ENCODE data around the gene HSPA12A. TPM values are rescaled to one million over a fixed set of nuclear protein-coding genes. Genes with fewer than 3 reads are reported as not detected.
"Not testable (repeated sequence)": the region's sequence is repeated elsewhere in the genome, so short reads cannot be mapped to it uniquely, and the experiment has no call there.

Gene HSPA12A
- total and polyA plus RNA-seq, 7 donors, result 1.4 to 17.4 (median 12.3) TPM

DNA sequence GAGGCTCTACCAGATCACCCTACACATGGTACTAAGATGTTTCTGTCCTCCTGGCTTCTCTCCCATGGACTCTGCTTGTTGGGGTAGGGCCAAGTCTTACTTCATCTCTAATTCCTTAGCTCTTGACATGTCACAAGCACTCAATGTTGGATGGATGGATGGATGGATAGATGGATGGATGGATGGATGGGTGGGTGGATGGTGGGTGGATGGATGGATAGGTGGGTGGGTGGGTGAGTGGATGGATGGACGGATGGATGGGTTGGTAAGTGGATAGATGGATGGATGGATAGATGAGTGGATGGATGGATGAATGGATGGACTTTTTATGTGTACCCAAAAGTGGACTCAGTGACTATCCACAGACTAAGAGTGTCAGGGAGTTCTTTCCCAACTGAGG is 28.5 kb downstream of the HSPA12A start:
- no peaks in the 10 kb centered on the region for H3K36me3 ChIP-seq
- no peaks in the 10 kb centered on the region for H3K27me3 ChIP-seq
- TF ChIP-seq, protein P1, sequence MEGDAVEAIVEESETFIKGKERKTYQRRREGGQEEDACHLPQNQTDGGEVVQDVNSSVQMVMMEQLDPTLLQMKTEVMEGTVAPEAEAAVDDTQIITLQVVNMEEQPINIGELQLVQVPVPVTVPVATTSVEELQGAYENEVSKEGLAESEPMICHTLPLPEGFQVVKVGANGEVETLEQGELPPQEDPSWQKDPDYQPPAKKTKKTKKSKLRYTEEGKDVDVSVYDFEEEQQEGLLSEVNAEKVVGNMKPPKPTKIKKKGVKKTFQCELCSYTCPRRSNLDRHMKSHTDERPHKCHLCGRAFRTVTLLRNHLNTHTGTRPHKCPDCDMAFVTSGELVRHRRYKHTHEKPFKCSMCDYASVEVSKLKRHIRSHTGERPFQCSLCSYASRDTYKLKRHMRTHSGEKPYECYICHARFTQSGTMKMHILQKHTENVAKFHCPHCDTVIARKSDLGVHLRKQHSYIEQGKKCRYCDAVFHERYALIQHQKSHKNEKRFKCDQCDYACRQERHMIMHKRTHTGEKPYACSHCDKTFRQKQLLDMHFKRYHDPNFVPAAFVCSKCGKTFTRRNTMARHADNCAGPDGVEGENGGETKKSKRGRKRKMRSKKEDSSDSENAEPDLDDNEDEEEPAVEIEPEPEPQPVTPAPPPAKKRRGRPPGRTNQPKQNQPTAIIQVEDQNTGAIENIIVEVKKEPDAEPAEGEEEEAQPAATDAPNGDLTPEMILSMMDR (IDR thresholded peaks at IDR 0.05), result no peak
- TF ChIP-seq POLR2AphosphoS5 (IDR thresholded peaks at IDR 0.05) (no peak), EP300 (IDR thresholded peaks at IDR 0.05) (no peak), POLR2A (IDR thresholded peaks at IDR 0.05) (no peak)
- no peak overlapping the region for H3K4me3 ChIP-seq
- H3K9me3 ChIP-seq, result no peaks in the 10 kb centered on the region
- peaks cover 0 to 27% (median 16%) of the 10 kb centered on the region in 4 donors for H3K4me1 ChIP-seq
- no peak overlapping the region for H3K27ac ChIP-seq
- DNase-seq, result no peak
- WGBS, 2 donors, result 35 to 80% methylated on average over 1 of the region's 1 CpG
- intact Hi-C loops (cut with DNase I), result no loop called here

DNA sequence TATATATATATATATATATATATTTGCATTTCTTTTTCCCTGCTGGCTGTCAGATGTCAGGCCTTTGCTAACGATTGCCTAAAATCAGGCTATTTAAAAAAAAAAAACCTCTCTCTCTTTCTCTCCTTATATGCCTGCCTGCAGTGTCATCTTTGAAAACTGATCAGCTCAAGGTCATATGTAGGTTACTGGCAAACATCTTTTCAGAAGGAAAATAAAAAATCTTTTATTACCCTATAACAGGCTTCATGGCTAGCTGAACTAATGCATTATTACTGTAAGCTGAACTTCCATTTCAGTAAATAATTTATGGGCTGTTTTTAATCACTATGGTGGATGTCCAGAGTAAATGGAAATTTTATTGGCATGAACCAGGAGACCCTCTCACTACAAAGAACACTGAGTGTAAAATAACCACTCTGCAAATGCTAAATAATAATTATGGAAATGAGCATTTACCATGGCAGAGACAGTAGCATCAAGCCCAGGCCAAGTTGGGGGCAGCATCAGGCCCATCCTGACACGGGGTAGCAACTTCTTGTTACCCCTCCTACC is 29.3 kb downstream of the HSPA12A start:
- Histone ChIP-seq H3K4me3 (no peak overlapping the region), H3K4me1 (peaks cover 0 to 33% (median 18%) of the 10 kb centered on the region in 4 donors), H3K27ac (no peak overlapping the region), H3K9me3 (no peaks in the 10 kb centered on the region), H3K36me3 (no peaks in the 10 kb centered on the region), H3K27me3 (no peaks in the 10 kb centered on the region)
- 87 to 89% methylated on average over 2 of the region's 2 CpGs for WGBS, 2 donors
- intact Hi-C loops (cut with DNase I), result no loop called here
- TF ChIP-seq POLR2A (IDR thresholded peaks at IDR 0.05) (no peak), EP300 (IDR thresholded peaks at IDR 0.05) (no peak), POLR2AphosphoS5 (IDR thresholded peaks at IDR 0.05) (no peak)
- TF ChIP-seq, protein P1 (IDR thresholded peaks at IDR 0.05), result no peak
- DNase-seq, result no peak

DNA sequence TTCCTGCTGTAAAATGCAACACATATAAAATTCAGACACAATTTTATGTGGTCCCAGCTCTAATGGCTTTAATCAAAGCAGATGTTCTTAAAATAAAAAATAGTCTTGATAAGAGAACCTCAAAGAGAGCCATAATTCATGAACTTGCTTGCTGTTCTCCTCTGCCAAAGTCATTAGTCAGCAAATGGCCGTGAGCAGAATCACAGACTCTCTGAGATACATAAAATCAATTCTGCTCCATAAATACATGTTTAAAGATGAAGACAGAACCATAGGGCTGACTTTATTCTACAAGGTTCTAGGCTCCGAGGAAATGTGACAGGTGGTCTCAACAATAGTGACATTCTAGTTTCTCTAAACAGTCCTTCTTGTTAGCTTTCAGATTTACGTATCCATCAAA is 29.8 kb downstream of the HSPA12A start:
- H3K36me3 ChIP-seq, result no peaks in the 10 kb centered on the region
- no peaks in the 10 kb centered on the region for H3K27me3 ChIP-seq
- TF ChIP-seq POLR2AphosphoS5 (IDR thresholded peaks at IDR 0.05), result no peak
- TF ChIP-seq EP300 (IDR thresholded peaks at IDR 0.05), result no peak
- TF ChIP-seq, protein P1 (IDR thresholded peaks at IDR 0.05), result no peak
- TF ChIP-seq POLR2A (IDR thresholded peaks at IDR 0.05), result no peak
- H3K4me1 ChIP-seq, result peaks cover 0 to 33% (median 19%) of the 10 kb centered on the region in 4 donors
- DNase-seq, result peak; percentile 1
- H3K27ac ChIP-seq, result no peak overlapping the region
- intact Hi-C loops (cut with DNase I), result no loop called here
- no peak overlapping the region for H3K4me3 ChIP-seq
- no peaks in the 10 kb centered on the region for H3K9me3 ChIP-seq
- 71 to 79% methylated on average over 3 of the region's 3 CpGs for WGBS, 2 donors

DNA sequence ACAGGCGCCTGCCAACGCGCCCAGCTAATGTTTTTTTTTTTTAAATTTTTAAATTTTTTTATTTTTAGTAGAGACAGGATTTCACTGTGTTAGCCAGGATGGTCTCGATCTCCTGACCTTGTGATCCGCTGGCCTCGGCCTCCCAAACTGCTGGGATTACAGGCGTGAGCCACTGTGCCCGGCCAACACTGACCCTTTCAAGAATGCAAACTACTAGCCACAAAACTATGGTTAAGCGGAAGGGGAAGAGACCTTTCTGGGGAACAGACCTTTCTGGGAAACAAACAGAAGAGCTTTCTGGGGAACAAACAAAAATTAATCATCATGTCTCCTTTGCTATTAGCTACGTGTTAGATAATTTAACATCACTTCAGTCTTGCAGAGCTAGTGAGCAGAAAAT is 30.6 kb downstream of the HSPA12A start:
- H3K4me3 ChIP-seq; H3K27ac ChIP-seq; intact Hi-C loops (cut with DNase I); H3K36me3 ChIP-seq; H3K9me3 ChIP-seq; H3K27me3 ChIP-seq: not testable (repeated sequence)
- 89 to 91% methylated on average over 10 of the region's 10 CpGs for WGBS, 2 donors
- peak; percentile 37 for DNase-seq
- peaks cover 0 to 27% (median 17%) of the 10 kb centered on the region in 4 donors for H3K4me1 ChIP-seq

DNA sequence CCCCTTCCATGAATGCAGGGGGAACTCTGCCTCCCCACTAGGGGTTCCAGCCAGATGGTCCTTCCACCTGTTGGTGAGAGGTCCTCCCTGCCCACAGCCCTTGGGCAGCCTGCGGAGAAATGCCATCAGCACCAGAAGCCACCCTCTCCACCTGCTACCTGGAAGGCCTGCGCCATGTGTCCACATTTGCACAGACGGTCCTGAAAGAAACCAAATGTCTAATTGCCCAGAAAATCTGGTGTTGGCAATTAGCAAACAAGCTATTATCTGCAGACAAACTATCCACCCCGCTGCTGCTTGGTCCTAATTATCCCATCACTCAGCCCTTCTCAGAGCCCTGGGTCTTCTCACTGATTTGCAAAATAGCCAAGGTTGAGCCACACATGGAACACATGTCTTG is 32.3 kb downstream of the HSPA12A start:
- no peaks in the 10 kb centered on the region for H3K27me3 ChIP-seq
- TF ChIP-seq POLR2A (IDR thresholded peaks at IDR 0.05) (no peak), EP300 (IDR thresholded peaks at IDR 0.05) (no peak), POLR2AphosphoS5 (IDR thresholded peaks at IDR 0.05) (no peak)
- TF ChIP-seq, protein P1 (IDR thresholded peaks at IDR 0.05), result no peak
- H3K36me3 ChIP-seq, result no peaks in the 10 kb centered on the region
- intact Hi-C loops (cut with DNase I), result no loop called here
- H3K27ac ChIP-seq, result no peak overlapping the region
- H3K4me1 ChIP-seq, result peaks cover 0 to 10% (median 4%) of the 10 kb centered on the region in 4 donors
- peak; percentile 21 for DNase-seq
- WGBS, 2 donors, result 92 to 94% methylated on average over 4 of the region's 4 CpGs
- H3K9me3 ChIP-seq, result no peaks in the 10 kb centered on the region
- H3K4me3 ChIP-seq, result no peak overlapping the region

Data from sigmoid colon (tissue), 7 donors.